ENCODE measurements around the gene CCDC60.

CCDC60 gene

GRCh38 chr12:119409043-119409442, 74.5 kb downstream of the CCDC60 start:
- TF ChIP-seq, protein P1, sequence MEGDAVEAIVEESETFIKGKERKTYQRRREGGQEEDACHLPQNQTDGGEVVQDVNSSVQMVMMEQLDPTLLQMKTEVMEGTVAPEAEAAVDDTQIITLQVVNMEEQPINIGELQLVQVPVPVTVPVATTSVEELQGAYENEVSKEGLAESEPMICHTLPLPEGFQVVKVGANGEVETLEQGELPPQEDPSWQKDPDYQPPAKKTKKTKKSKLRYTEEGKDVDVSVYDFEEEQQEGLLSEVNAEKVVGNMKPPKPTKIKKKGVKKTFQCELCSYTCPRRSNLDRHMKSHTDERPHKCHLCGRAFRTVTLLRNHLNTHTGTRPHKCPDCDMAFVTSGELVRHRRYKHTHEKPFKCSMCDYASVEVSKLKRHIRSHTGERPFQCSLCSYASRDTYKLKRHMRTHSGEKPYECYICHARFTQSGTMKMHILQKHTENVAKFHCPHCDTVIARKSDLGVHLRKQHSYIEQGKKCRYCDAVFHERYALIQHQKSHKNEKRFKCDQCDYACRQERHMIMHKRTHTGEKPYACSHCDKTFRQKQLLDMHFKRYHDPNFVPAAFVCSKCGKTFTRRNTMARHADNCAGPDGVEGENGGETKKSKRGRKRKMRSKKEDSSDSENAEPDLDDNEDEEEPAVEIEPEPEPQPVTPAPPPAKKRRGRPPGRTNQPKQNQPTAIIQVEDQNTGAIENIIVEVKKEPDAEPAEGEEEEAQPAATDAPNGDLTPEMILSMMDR (IDR thresholded peaks at IDR 0.05; ENCODE audit: low read depth, low read length) = no peak
- DNase-seq (ENCODE audit: low read depth in 2 of 2) = no peak
- H3K4me3 ChIP-seq (replicated peaks in 1 of 2; ENCODE audit: low read depth in 2 of 2, low read length in 2 of 2) = no peak overlapping the region

- no peak for DNase-seq (ENCODE audit: low read depth in 2 of 2)
- TF ChIP-seq, protein P1 (IDR thresholded peaks at IDR 0.05; ENCODE audit: low read depth, low read length) = no peak
- H3K4me3 ChIP-seq (replicated peaks in 1 of 2; ENCODE audit: low read depth in 2 of 2, low read length in 2 of 2) = no peak overlapping the region
Measured at GRCh38 chr12:119410396-119410795, 75.9 kb downstream of the CCDC60 start.

DNA sequence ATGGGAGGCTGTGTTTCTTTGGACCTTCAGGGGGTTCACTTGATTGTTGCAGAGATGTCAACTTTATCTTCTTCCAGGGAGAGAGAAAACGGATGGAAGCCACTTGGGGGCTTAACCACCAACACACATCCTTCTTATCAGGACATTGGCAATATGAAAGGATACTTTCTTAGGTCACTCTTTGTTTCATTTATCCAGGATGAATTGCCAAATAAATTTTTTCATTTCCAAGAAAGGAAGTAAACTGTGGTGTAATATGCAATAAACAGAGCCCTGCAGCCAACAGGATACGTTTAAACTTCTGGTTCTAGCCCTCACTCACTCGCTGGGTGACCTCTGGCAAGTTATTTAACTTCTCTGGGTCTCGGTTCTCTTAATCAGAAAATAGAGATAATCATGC, 77.8 kb downstream of the CCDC60 start:
- TF ChIP-seq, protein P1 (IDR thresholded peaks at IDR 0.05; ENCODE audit: low read depth, low read length) = no peak
- no peak for DNase-seq (ENCODE audit: low read depth in 2 of 2)
- H3K4me3 ChIP-seq (replicated peaks in 1 of 2; ENCODE audit: low read depth in 2 of 2, low read length in 2 of 2) = no peak overlapping the region

- TF ChIP-seq, protein P1 (IDR thresholded peaks at IDR 0.05; ENCODE audit: low read depth, low read length) = peak; percentile 84
- no peak overlapping the region for H3K4me3 ChIP-seq (replicated peaks in 1 of 2; ENCODE audit: low read depth in 2 of 2, low read length in 2 of 2)
- peak; percentile 79 to 82 for DNase-seq (ENCODE audit: low read depth in 2 of 2)
Measured at GRCh38 chr12:119412811-119413794, 78.6 kb downstream of the CCDC60 start.

DNA sequence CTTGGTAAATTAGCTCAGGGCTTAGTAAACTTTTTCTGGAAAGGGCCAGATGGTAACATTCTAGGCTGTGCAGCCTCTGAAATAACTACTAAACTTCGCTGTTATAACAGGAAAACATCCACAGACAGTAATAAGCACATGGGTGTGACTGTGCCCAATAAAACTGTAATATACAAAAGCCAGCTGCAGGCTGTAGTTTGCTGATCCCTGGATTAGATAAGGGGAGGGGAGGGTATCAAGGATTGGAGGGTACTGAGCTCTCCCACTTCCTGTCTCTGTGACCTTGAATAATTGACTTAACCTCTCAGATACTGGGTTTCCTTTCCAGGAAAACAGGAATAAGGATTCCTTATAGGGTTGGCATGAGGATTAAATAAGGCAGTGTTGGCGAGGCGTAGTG, 81.2 kb downstream of the CCDC60 start:
- TF ChIP-seq, protein P1 (IDR thresholded peaks at IDR 0.05; ENCODE audit: low read depth, low read length) = no peak
- H3K4me3 ChIP-seq (replicated peaks in 1 of 2; ENCODE audit: low read depth in 2 of 2, low read length in 2 of 2) = no peak overlapping the region
- DNase-seq (ENCODE audit: low read depth in 2 of 2) = no peak

DNA sequence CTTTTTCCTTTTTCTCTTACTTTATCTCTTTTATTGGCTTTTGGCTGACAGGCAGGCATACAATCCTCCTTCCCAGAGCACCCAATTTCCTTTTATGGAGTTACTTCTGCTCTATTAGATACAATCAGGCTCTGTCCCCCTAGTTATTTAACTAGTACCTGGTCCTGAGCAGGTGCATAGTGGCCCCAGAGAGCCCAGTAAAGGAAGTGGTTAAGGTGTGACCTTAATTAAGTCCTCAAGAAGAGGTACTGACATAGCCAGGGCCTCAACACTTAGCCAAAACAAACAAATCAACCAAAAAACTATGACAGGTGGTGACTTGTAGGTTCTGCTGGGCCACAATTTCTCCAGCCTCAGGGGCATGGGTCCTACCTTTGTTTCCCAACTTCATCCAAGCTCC, 82.9 kb downstream of the CCDC60 start:
- TF ChIP-seq, protein P1 (IDR thresholded peaks at IDR 0.05; ENCODE audit: low read depth, low read length) = no peak
- no peak for DNase-seq (ENCODE audit: low read depth in 2 of 2)
- H3K4me3 ChIP-seq (replicated peaks in 1 of 2; ENCODE audit: low read depth in 2 of 2, low read length in 2 of 2) = no peak overlapping the region

All from cardiac fibroblast (primary cell).